ENCODE measurements around the gene WDR64. TPM values are rescaled to one million over a fixed set of nuclear protein-coding genes. Genes with fewer than 3 reads are reported as not detected.

The WDR64 gene
- total RNA-seq, 1 donor from 2014 or later: 0.07 TPM

DNA sequence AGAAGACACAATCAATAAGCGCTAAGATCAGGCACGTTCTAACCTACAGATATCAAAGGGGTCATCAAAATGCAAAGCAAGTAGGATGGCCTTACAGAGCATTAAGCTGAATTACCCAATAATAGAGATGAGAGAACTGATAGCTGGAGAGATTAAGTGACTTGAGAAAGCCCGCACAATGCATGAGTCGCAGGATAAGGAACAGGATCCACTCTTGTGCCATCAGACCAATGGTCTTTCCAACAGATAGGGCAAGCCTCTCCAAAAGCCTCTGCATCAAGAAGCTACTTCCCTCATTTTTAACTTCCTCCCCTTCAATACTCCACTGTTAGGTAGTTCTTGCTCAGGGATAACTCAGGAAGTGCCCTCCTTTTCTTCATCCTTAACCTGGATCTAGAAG is 14.5 kb upstream of the WDR64 start:
- H3K9me3 Mint-ChIP-seq (ENCODE audit: low read depth): peaks cover 16% of the 10 kb centered on the region
- H3K4me1 Mint-ChIP-seq (ENCODE audit: low read depth): peaks cover 20% of the 10 kb centered on the region
- H3K27ac Mint-ChIP-seq: no peak overlapping the region
- TF ChIP-seq, protein P1, sequence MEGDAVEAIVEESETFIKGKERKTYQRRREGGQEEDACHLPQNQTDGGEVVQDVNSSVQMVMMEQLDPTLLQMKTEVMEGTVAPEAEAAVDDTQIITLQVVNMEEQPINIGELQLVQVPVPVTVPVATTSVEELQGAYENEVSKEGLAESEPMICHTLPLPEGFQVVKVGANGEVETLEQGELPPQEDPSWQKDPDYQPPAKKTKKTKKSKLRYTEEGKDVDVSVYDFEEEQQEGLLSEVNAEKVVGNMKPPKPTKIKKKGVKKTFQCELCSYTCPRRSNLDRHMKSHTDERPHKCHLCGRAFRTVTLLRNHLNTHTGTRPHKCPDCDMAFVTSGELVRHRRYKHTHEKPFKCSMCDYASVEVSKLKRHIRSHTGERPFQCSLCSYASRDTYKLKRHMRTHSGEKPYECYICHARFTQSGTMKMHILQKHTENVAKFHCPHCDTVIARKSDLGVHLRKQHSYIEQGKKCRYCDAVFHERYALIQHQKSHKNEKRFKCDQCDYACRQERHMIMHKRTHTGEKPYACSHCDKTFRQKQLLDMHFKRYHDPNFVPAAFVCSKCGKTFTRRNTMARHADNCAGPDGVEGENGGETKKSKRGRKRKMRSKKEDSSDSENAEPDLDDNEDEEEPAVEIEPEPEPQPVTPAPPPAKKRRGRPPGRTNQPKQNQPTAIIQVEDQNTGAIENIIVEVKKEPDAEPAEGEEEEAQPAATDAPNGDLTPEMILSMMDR (IDR thresholded peaks at IDR 0.05; ENCODE audit: unreplicated experiment): no peak
- H3K27me3 Mint-ChIP-seq: no peaks in the 10 kb centered on the region
- H3K4me3 Mint-ChIP-seq (ENCODE audit: low read depth): peak overlapping the region; percentile 87
- peaks cover 20% of the 10 kb centered on the region for H3K36me3 Mint-ChIP-seq (ENCODE audit: insufficient read depth)
- DNase-seq (ENCODE audit: low spot score, unreplicated experiment): no peak

DNA sequence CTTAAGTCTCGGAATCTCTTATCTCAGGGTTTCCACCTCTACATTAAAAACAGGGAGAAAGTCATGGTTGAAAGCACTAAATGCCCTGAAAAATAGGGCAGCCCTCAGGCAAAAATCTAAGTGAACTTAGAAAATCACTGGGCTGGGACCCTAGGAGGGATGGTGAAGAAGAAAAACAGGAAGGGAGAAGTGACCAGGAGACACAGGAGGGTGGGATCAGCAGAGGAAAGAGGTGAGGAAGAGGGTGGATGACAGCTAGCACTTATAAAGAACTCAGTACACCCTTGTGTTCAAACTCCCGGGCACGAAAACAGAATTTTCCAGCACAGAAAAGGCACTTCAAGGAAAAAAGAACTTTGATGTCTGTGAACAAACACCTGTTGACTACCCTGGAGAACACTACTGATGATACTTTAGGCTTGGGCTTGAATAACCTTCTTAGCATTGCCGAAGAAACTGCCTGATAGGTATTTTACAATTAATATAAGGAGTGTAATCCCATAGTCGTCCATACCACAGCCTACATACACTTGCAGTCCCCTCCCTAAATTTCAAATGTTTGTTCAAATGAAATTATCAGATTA is 13.9 kb upstream of the WDR64 start:
- H3K4me1 Mint-ChIP-seq (ENCODE audit: low read depth): peaks cover 20% of the 10 kb centered on the region
- H3K36me3 Mint-ChIP-seq (ENCODE audit: insufficient read depth): peaks cover 20% of the 10 kb centered on the region
- TF ChIP-seq, protein P1 (IDR thresholded peaks at IDR 0.05; ENCODE audit: unreplicated experiment): no peak
- no peak for DNase-seq (ENCODE audit: low spot score, unreplicated experiment)
- H3K4me3 Mint-ChIP-seq (ENCODE audit: low read depth): peak overlapping the region; percentile 87
- peaks cover 16% of the 10 kb centered on the region for H3K9me3 Mint-ChIP-seq (ENCODE audit: low read depth)
- H3K27me3 Mint-ChIP-seq: no peaks in the 10 kb centered on the region
- H3K27ac Mint-ChIP-seq: peak overlapping the region; percentile 86

DNA sequence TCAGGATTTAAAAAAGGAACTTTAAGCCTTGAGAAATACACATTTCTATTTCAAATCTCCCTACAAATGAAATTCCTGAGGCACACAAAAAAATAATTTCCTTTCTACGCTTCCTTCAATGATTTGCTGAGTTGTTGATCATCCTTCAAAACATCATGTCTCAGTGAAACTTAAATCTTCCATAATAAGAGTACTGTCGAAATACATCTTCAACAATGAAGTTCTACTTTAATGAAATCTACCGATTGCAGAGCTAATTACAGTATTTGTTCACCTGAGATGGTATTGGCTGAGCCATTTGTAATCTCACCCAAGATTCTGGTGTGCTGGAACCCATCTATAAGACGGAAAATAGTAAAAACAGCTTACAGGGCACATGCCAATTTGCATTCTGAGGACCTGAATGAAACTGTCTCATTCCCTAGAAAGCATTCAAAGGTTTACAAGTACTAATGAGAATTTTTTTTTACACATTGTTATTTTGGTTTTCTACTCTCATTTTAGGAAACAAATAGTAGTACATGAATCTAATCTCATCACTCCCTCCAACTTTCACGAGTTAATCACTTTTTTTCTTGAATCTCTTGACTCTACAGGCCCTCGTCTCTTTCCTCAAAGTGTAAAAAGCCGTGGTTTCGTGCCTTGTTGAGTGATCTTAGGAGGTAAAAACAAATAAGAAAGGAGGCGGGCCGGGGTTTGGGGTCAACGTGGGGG is 13.0 kb upstream of the WDR64 start:
- peak overlapping the region; percentile 87 for H3K4me3 Mint-ChIP-seq (ENCODE audit: low read depth)
- DNase-seq (ENCODE audit: low spot score, unreplicated experiment): no peak
- H3K4me1 Mint-ChIP-seq (ENCODE audit: low read depth): peaks cover 20% of the 10 kb centered on the region
- peaks cover 18% of the 10 kb centered on the region for H3K36me3 Mint-ChIP-seq (ENCODE audit: insufficient read depth)
- H3K27me3 Mint-ChIP-seq: no peaks in the 10 kb centered on the region
- peak overlapping the region; percentile 79 for H3K27ac Mint-ChIP-seq
- TF ChIP-seq, protein P1 (IDR thresholded peaks at IDR 0.05; ENCODE audit: unreplicated experiment): no peak
- peaks cover 16% of the 10 kb centered on the region for H3K9me3 Mint-ChIP-seq (ENCODE audit: low read depth)

DNA sequence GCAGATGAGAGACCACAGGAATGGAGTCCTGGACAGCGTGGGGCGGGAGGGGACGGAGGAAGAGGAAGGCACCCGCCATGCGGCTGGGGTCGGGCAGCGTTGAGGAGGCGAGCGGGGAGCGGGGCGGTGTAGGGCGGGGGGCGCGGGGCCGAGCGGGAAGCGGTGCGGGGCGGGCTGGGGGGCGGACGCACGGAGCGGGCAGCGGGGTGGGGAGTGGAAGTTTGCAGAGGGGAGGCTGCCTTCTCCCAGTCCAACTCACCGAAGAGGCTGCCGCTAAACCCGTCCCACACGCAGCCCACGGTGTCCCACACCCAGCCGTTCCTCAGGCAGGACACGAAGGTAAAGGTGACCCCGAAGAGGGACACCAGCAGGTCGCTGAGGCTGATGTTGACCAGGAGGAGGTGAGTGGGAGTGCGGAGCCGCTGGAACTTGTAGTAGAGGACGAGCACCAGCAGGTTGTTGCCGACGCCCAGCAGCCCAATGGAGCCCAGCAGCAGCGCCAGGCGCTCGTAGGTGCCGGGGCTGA is 12.4 kb upstream of the WDR64 start:
- Mint-ChIP-seq H3K4me1 (ENCODE audit: low read depth) (peaks cover 20% of the 10 kb centered on the region), H3K4me3 (ENCODE audit: low read depth) (peak overlapping the region; percentile 87), H3K27me3 (no peaks in the 10 kb centered on the region), H3K27ac (peak overlapping the region; percentile 79), H3K36me3 (ENCODE audit: insufficient read depth) (peaks cover 14% of the 10 kb centered on the region), H3K9me3 (ENCODE audit: low read depth) (peaks cover 16% of the 10 kb centered on the region)
- peak; percentile 17 for DNase-seq (ENCODE audit: low spot score, unreplicated experiment)
- TF ChIP-seq, protein P1 (IDR thresholded peaks at IDR 0.05; ENCODE audit: unreplicated experiment): no peak

DNA sequence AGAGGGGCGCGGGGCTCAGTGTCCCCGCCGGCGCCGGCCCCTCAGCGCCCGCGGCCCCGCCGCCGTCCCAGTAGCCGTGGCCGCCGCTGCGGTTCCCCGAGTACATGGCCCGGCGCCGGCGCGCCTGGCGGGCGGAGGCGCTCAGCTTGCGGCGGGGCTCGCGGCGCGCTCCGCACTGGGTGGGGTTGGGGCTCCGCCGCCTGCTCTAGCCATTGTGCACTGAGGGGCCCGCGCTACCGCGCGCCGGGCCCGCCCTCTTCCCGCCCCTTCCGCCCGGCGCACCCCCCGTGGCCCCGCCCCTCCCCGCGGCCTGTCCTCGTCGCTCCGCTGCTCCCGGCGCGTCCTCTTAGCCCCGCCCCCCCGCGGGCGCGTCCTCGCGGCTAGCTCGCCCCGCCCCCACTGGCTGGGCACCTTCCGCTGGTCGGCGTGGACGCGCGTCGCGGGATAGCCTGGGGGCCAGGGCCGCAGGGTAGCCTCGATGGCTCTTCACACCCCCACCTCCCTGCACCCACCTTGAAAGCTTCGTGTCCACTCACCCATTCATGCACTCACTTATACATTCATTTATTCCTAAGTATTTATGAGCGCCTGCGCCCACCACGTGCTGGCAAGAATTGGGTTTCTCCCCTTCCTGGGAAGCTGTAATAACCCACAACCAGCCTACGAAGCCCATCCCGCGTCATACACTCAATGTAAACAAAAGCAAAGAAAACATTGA is 11.8 kb upstream of the WDR64 start, which contains the start of the genes CHML and OPN3:
CHML (minus strand) TSS at position 221 of the 718 bp plus-strand sequence. CDS start 4,603 bp downstream, outside the sequence.
OPN3 (minus strand) TSS at position 221 of the 718 bp plus-strand sequence; CDS start at position 106, 115 bp downstream.
- TF ChIP-seq, protein P1 (IDR thresholded peaks at IDR 0.05; ENCODE audit: unreplicated experiment): no peak
- H3K4me3 Mint-ChIP-seq (ENCODE audit: low read depth): peak within 1 kb of the TSS; percentile 87
- peak within 1 kb of the TSS; percentile 89 for H3K27ac Mint-ChIP-seq
- H3K9me3 Mint-ChIP-seq (ENCODE audit: low read depth): peaks cover 11% of the 10 kb centered on the region
- H3K36me3 Mint-ChIP-seq (ENCODE audit: insufficient read depth): peaks cover 8% of the 10 kb centered on the region
- no peaks in the 10 kb centered on the region for H3K27me3 Mint-ChIP-seq
- DNase-seq (ENCODE audit: low spot score, unreplicated experiment): peak; percentile 94
- peaks cover 20% of the 10 kb centered on the region for H3K4me1 Mint-ChIP-seq (ENCODE audit: low read depth)

Measured in progenitor cell of endocrine pancreas (in vitro differentiated cells).